Measurements from ENCODE around the gene MAD1L1.

Gene MAD1L1

DNA sequence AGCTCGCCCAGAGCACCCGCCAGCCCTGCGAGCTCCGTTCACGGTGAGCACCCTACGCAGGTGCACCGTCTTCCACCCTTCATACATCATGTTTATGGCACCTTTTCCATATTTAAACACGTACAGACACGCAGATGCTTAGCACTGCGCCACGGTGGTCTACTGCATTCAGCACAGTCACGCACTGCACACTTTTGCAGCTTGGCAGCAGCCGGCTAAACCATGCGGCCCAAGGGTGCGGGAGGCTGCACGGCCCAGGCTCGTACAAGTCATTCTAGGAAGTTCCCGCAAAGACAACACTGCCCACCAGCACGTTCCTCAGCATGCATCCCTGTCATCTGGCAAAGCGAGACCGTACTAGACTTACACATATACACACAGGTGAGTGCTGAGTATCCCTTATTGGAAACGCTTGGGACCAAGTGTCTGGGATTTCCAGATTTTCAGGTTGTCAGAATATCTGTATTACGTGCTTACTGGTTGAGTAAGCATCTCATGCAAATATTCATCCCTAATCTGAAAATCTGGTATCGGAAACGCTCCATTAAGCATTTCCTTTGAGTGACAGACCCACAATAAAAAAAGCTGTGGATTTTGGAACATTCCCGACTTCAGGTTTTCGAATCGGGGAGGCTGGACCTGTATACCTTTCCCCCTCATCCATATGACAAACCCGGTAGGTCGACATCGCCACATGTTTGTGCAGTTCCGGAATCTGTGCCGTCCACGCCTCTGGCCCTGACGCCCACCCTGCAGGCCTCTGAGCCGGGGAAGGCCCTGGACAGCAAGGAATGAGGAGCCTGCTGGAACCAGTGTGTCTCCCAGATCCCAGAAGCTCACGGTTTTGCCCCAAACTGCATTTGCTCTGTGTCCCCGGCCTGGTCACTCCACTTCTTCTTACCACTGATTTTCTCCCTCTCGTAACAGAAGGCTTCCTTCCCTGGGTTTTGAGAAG, 340.5 kb downstream of the MAD1L1 start:
- in situ Hi-C loops (cut with HindIII; ENCODE audit: low sequenced_read_pairs), result no loop called here
- TF ChIP-seq, protein P1, sequence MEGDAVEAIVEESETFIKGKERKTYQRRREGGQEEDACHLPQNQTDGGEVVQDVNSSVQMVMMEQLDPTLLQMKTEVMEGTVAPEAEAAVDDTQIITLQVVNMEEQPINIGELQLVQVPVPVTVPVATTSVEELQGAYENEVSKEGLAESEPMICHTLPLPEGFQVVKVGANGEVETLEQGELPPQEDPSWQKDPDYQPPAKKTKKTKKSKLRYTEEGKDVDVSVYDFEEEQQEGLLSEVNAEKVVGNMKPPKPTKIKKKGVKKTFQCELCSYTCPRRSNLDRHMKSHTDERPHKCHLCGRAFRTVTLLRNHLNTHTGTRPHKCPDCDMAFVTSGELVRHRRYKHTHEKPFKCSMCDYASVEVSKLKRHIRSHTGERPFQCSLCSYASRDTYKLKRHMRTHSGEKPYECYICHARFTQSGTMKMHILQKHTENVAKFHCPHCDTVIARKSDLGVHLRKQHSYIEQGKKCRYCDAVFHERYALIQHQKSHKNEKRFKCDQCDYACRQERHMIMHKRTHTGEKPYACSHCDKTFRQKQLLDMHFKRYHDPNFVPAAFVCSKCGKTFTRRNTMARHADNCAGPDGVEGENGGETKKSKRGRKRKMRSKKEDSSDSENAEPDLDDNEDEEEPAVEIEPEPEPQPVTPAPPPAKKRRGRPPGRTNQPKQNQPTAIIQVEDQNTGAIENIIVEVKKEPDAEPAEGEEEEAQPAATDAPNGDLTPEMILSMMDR (IDR thresholded peaks at IDR 0.05; ENCODE audit: low read depth, low read length), result no peak
- no peak for DNase-seq (ENCODE audit: low read depth, low spot score)
- no peak overlapping the region for H3K4me3 ChIP-seq (ENCODE audit: low read depth, low read length)

DNA sequence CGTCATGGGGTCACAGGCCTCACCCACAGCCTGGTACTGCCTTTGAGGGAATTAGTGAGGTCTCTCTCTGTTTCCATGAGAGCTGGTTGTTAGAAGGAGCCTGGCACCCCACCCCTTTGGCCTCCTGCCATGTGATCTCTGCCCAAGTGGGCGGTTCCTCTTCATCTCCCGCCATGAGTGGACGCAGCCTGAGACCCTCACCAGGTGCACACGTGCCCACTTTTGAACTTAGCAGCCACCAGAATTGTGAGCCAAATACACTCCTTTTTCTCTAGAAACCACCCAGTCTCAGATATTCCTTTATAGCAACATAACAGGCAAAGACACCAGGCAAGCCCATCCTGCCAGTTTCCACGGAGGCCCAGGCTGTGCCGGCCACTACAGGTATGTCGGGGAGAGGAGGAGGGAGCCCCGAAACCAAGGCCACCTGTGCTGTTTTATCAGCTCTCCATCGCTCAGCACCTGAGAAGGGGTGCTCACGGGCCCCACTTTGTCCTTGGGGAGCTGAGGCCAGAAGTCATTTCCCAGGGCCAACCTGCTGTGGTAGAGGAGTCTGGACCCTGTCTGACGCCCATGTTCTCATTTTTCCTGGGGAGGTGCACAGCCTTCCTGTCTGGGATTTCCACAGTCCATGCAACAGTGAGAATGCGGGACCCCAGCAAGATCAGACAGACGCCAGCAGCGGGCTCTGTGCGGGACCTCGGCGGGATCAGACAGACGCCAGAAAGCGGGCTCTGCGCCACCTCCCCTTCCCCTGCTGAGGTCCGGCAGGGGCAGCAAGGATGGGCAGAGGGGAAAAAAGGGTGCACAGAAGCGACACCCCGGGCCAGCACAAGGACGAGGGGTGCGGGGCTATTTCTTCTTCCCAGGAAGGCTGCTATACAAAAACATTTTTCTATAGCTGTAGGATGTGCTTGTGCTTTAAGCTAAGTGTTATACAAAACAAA, 342.2 kb downstream of the MAD1L1 start:
- no peak for DNase-seq (ENCODE audit: low read depth, low spot score)
- TF ChIP-seq, protein P1 (IDR thresholded peaks at IDR 0.05; ENCODE audit: low read depth, low read length), result no peak
- in situ Hi-C loops (cut with HindIII; ENCODE audit: low sequenced_read_pairs), result no loop called here
- H3K4me3 ChIP-seq (ENCODE audit: low read depth, low read length), result no peak overlapping the region

DNA sequence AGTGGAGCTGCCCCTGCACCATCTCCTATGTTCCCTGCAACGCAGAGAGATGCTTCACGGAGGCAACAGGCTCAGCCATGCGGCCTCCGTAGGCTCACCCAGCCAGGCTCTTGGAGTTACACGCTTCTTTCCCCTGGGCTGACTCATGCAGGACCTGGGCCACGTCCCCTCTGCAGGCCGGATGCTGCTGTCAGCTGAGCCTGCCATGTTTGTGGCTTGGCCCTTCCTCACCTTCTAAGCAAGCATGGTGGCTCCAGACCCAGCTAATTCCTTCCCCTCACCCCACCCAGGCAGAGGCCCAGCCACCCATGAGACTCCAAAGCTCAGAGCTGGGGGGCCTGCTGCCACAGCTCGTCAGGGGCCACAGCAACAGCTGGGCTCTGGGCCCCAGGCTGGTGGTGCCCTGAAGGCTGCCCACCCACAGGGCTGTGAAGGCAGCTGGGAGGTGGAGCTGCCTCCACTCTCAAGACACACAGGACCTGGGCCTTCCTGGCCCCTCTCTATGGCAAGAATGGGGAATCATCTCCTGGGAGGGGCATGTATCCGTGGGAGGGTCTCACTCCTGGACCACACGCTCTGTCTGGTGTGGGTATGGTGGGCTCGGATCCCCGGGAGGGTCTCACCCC, 343.1 kb downstream of the MAD1L1 start:
- in situ Hi-C loops (cut with HindIII; ENCODE audit: low sequenced_read_pairs), result no loop called here
- TF ChIP-seq, protein P1 (IDR thresholded peaks at IDR 0.05; ENCODE audit: low read depth, low read length), result no peak
- peak; percentile 76 for DNase-seq (ENCODE audit: low read depth, low spot score)
- no peak overlapping the region for H3K4me3 ChIP-seq (ENCODE audit: low read depth, low read length)

DNA sequence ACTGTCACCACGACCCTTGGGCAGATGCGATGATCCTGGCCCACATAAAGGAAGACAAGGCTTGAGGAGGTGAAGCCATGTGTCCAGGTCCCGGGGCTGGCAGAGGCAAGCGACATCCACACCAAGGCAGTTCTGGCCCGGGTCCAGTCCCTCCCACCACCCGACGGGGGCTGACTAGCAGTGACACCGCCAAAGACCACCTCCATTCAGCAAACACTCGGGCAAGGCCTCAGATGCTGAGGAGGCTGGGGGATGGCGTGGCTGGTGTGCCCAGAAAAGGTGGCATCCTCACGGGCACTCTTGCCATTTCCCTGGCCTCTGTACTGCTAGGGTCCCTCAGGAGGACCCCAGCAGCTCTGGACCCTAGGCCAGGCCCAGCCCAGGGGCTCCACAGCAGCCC, 343.7 kb downstream of the MAD1L1 start:
- in situ Hi-C loops (cut with HindIII; ENCODE audit: low sequenced_read_pairs), result no loop called here
- TF ChIP-seq, protein P1 (IDR thresholded peaks at IDR 0.05; ENCODE audit: low read depth, low read length), result no peak
- no peak overlapping the region for H3K4me3 ChIP-seq (ENCODE audit: low read depth, low read length)
- DNase-seq (ENCODE audit: low read depth, low spot score), result no peak

DNA sequence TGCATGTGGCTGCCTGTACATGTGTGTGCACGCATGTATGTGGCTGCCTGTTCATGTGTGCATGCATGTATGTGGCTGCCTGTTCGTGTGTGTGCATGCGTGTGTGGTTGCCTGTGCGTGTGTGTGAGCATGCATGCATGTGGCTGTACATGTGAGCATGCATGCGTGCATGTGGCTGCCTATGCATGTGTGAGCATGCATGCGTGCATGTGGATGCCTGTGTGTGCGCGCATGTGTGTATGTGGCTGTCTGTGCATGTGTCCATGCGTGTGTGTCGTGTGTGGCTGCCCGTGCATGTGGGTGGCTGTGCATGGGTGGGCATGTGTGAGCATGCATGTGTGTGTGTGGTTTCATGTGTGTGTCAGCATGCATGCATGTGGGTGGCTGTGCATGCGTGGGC, 344.3 kb downstream of the MAD1L1 start:
- in situ Hi-C loops (cut with HindIII; ENCODE audit: low sequenced_read_pairs), result no loop called here
- H3K4me3 ChIP-seq (ENCODE audit: low read depth, low read length), result no peak overlapping the region
- no peak for DNase-seq (ENCODE audit: low read depth, low spot score)
- TF ChIP-seq, protein P1 (IDR thresholded peaks at IDR 0.05; ENCODE audit: low read depth, low read length), result no peak

DNA sequence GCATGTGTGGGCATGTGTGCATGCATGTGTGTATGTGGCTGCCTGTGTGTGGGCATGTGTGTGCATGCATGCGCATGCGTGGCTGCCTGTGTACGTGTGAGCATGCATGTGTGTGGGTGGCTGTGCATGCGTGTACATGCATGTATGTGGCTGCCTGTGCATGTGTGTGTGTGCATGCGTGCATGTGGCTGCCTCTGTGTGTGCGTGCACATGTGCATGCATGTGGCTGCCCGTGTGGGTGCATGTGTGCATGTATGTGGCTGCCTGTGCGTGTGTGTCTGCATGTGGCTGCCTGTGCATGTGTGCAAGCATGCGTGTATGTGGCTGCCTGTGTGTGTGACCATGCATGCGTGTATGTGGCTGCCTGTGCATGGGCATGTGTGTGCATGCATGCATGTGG, 345.5 kb downstream of the MAD1L1 start:
- DNase-seq (ENCODE audit: low read depth, low spot score), result no peak
- in situ Hi-C loops (cut with HindIII; ENCODE audit: low sequenced_read_pairs), result no loop called here
- TF ChIP-seq, protein P1 (IDR thresholded peaks at IDR 0.05; ENCODE audit: low read depth, low read length), result no peak
- H3K4me3 ChIP-seq (ENCODE audit: low read depth, low read length), result no peak overlapping the region
